ENCODE results near the gene RELN. TPM values are rescaled to one million over a fixed set of nuclear protein-coding genes. Genes with fewer than 3 reads are reported as not detected.
"Not testable (repeated sequence)": the region's sequence is repeated elsewhere in the genome, so short reads cannot be mapped to it uniquely, and the experiment has no call there.

The RELN gene
- total RNA-seq, 4 donors from 2014 or later: 0.02 to 0.73 (median 0.39) TPM; not detected in 1

DNA sequence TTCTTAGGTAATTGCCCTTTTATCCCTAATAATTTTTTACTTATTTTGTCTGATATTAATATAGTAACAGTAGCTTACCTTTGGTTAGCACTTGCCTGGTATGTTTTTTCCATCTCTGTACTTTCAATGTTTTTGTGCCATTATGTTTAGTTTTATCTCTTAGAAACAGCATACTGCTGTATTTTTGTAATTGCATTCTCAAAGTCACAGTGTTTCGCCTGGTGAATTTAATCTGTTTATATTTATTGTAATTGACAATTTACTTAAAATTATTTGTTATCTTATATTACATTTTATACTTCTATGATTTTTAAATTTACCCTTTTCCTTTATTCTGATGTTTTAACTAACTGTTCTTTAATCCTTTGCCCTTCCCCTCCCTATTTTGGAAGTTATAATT lies 166.4 kb downstream of the RELN start:
- no peaks in the 10 kb centered on the region for H3K27me3 ChIP-seq
- H3K4me3 ChIP-seq: no peak overlapping the region
- DNase-seq (no peak), ATAC-seq (no peak)
- H3K4me1 ChIP-seq: no peaks in the 10 kb centered on the region
- TF ChIP-seq POLR2A (IDR thresholded peaks at IDR 0.05): no peak
- TF ChIP-seq, protein P1, sequence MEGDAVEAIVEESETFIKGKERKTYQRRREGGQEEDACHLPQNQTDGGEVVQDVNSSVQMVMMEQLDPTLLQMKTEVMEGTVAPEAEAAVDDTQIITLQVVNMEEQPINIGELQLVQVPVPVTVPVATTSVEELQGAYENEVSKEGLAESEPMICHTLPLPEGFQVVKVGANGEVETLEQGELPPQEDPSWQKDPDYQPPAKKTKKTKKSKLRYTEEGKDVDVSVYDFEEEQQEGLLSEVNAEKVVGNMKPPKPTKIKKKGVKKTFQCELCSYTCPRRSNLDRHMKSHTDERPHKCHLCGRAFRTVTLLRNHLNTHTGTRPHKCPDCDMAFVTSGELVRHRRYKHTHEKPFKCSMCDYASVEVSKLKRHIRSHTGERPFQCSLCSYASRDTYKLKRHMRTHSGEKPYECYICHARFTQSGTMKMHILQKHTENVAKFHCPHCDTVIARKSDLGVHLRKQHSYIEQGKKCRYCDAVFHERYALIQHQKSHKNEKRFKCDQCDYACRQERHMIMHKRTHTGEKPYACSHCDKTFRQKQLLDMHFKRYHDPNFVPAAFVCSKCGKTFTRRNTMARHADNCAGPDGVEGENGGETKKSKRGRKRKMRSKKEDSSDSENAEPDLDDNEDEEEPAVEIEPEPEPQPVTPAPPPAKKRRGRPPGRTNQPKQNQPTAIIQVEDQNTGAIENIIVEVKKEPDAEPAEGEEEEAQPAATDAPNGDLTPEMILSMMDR (IDR thresholded peaks at IDR 0.05 in 4 of 5, conservative IDR thresholded peaks at IDR 0.05 in 1 of 5): no peak
- H3K27ac ChIP-seq: no peak overlapping the region
- in situ Hi-C loops (cut with MboI; ENCODE audit: low sequenced_read_pairs in 4 of 4) (no loop called here), intact Hi-C loops (cut with DNase I; ENCODE audit: low total_unique reads) (no loop called here)
- H3K9me3 ChIP-seq: no peaks in the 10 kb centered on the region
- no peaks in the 10 kb centered on the region for H3K36me3 ChIP-seq

DNA sequence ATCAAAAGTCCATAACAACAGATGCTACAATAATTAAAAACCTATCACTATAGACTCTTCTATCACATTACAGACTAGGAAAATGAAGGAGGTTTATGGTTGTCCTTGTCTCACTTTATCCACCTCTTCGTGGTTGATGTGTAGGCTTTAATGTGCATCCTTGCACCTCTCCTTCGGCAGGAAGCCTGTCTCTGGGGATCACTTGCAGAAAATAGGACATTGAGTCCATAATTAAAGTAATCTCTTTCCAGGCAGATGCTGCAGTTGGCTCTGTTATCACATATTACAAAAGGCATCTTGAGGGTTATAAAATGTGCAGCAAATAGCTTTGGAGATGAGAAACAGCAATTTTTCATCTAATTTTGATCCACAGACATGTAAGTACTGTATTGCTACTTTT lies 168.4 kb downstream of the RELN start:
- TF ChIP-seq POLR2A (IDR thresholded peaks at IDR 0.05): no peak
- TF ChIP-seq, protein P1 (IDR thresholded peaks at IDR 0.05 in 4 of 5, conservative IDR thresholded peaks at IDR 0.05 in 1 of 5): no peak
- ATAC-seq: no peak
- Histone ChIP-seq H3K4me3 (no peak overlapping the region), H3K4me1 (no peaks in the 10 kb centered on the region), H3K27me3 (no peaks in the 10 kb centered on the region), H3K27ac (no peak overlapping the region), H3K9me3 (no peaks in the 10 kb centered on the region), H3K36me3 (no peaks in the 10 kb centered on the region)
- intact Hi-C loops (cut with DNase I; ENCODE audit: low total_unique reads) (no loop called here), in situ Hi-C loops (cut with MboI; ENCODE audit: low sequenced_read_pairs in 4 of 4) (no loop called here)
- DNase-seq: no peak

DNA sequence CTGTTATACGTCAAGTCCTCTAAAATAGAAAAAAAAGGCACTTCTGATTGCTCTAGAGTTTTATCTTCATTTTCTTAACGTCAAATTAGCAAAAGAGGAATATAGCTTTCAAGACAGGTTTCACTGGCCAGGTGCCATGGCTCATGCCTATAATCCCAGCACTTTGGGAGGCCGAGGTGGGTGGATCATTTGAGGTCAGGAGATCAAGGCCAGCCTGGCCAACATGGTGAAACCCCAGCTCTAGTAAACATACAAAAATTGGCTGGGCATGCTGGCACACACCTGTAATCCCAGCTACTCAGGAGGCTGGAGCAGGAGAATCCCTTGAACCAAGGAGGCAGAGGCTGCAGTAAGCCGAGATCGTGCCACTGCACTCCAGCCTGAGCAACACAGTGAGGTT lies 173.5 kb downstream of the RELN start:
- H3K36me3 ChIP-seq; DNase-seq; in situ Hi-C loops (cut with MboI; ENCODE audit: low sequenced_read_pairs in 4 of 4); intact Hi-C loops (cut with DNase I; ENCODE audit: low total_unique reads); H3K27me3 ChIP-seq; H3K4me3 ChIP-seq; H3K9me3 ChIP-seq; H3K4me1 ChIP-seq; ATAC-seq; H3K27ac ChIP-seq: not testable (repeated sequence)

DNA sequence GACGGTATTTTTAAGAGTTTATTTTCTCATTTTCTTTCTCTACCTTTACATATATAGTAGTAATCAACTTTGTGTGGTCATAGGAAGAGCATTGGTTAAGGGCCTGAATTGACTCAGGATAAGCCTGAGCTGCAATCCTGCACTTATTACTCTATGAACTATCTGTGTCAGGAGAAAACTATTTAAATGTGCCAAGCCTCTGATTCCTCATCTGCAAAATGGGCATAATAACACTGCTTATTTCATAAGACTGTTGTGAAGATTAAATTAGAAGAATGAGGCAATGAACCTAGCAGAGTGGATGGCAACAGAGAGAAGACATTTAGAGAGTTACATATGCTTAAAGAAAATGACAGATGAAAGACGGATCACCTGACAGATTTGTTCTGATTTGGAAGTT lies 175.5 kb downstream of the RELN start:
- Histone ChIP-seq H3K36me3 (no peaks in the 10 kb centered on the region), H3K9me3 (no peaks in the 10 kb centered on the region), H3K4me3 (no peak overlapping the region), H3K27ac (no peak overlapping the region), H3K27me3 (no peaks in the 10 kb centered on the region), H3K4me1 (no peaks in the 10 kb centered on the region)
- in situ Hi-C loops (cut with MboI; ENCODE audit: low sequenced_read_pairs in 4 of 4): no loop called here
- intact Hi-C loops (cut with DNase I; ENCODE audit: low total_unique reads): no loop called here
- TF ChIP-seq, protein P1 (IDR thresholded peaks at IDR 0.05 in 4 of 5, conservative IDR thresholded peaks at IDR 0.05 in 1 of 5): no peak
- no peak for TF ChIP-seq POLR2A (IDR thresholded peaks at IDR 0.05)
- ATAC-seq: no peak
- no peak for DNase-seq

DNA sequence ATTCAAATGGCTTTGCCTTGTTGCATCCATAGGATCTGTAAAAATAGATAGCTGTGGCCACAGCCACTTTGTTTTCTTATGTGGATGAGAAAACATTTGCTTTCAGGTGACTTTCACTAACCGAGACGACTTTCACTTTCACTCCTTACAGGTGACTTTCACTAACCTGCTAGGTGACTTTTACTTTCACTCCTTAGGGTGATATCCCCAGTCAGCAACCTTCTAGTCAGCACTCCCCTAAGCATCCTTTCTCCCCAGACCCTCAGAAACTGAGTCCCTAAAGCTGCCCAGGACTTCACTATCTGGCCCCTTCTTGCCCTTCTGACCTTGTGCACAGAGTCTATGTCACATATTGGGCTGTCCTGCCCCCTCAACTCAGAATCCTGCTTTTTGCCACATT lies 177.5 kb downstream of the RELN start:
- TF ChIP-seq, protein P1 (IDR thresholded peaks at IDR 0.05 in 4 of 5, conservative IDR thresholded peaks at IDR 0.05 in 1 of 5): no peak
- TF ChIP-seq POLR2A (IDR thresholded peaks at IDR 0.05): no peak
- no peaks in the 10 kb centered on the region for H3K4me1 ChIP-seq
- no peak for DNase-seq
- H3K27me3 ChIP-seq: no peaks in the 10 kb centered on the region
- no peak for ATAC-seq
- H3K4me3 ChIP-seq: no peak overlapping the region
- H3K36me3 ChIP-seq: no peaks in the 10 kb centered on the region
- in situ Hi-C loops (cut with MboI; ENCODE audit: low sequenced_read_pairs in 4 of 4) (no loop called here), intact Hi-C loops (cut with DNase I; ENCODE audit: low total_unique reads) (no loop called here)
- H3K9me3 ChIP-seq: no peaks in the 10 kb centered on the region
- H3K27ac ChIP-seq: no peak overlapping the region

All from gastrocnemius medialis (tissue), 4 donors.